ENCODE measurements around the gene PPP1R3E. TPM values are rescaled to one million over a fixed set of nuclear protein-coding genes. Genes with fewer than 3 reads are reported as not detected.

The PPP1R3E gene
- total RNA-seq, 1 experiment from 2014 or later: 3.9 TPM

- no peak overlapping the region for H2BK15ac ChIP-seq (ENCODE audit: low read depth, low read length)
- peaks cover 21% of the 10 kb centered on the region for H3K23me2 ChIP-seq (ENCODE audit: insufficient read length, low read depth, low read length, poor library complexity, severe bottlenecking)
- H2BK20ac ChIP-seq (ENCODE audit: low read depth, low read length, poor library complexity, severe bottlenecking): no peak overlapping the region
- no peak overlapping the region for H2BK5ac ChIP-seq (ENCODE audit: insufficient read length, low read length)
- no peaks in the 10 kb centered on the region for H3K79me1 ChIP-seq (ENCODE audit: insufficient read depth, low read depth, low read length, poor library complexity, severe bottlenecking)
- no peak overlapping the region for H3K23ac ChIP-seq (ENCODE audit: insufficient read length, low read depth, low read length)
- Mint-ChIP-seq H3K9me3 (no peaks in the 10 kb centered on the region), H3K4me1 (peaks cover 16 to 24% of the 10 kb centered on the region in 2 experiments), H3K36me3 (ENCODE audit: insufficient read depth in 1 of 3, low read depth in 3 of 3) (peaks cover 0 to 10% (median 0%) of the 10 kb centered on the region in 3 experiments; a peak in 1 of 7 replicates), H3K27ac (peak overlapping the region in 2 of 3 experiments; percentile 40 to 78; a peak in 1 of 7 replicates), H3K27me3 (ENCODE audit: low read depth) (peaks cover 58% of the 10 kb centered on the region), H3K4me3 (peak overlapping the region; percentile 79 to 86)
- no peak overlapping the region for H4K91ac ChIP-seq (ENCODE audit: insufficient read length, low read depth, low read length)
- no peak overlapping the region for H3K56ac ChIP-seq (ENCODE audit: insufficient read length, low read depth, low read length)
- no peak overlapping the region for H3K4ac ChIP-seq (ENCODE audit: low read depth, low read length)
- no peak overlapping the region for H3T11ph ChIP-seq (ENCODE audit: low read length)
- WGBS (ENCODE audit: extremely low coverage, insufficient read length, low lambda C conversion rate): no CpG with 5 or more reads among the region's 25 CpGs
- peak overlapping the region; percentile 88 for H3K4me2 ChIP-seq (ENCODE audit: insufficient read depth, insufficient read length, low read length)
- no peak overlapping the region for H2BK120ac ChIP-seq (ENCODE audit: low read depth, low read length, poor library complexity, severe bottlenecking)
- H3K9ac ChIP-seq (ENCODE audit: extremely low read depth, insufficient read length, low read length): no peak overlapping the region
- no peak for TF ChIP-seq CTCF (conservative IDR thresholded peaks at IDR 0.05)
- H2BK12ac ChIP-seq (ENCODE audit: insufficient read length, low read depth, low read length): no peak overlapping the region
- H2AFZ ChIP-seq (ENCODE audit: low read length): no peak overlapping the region
- H3K4me1 ChIP-seq (ENCODE audit: insufficient read depth, low read length): no peaks in the 10 kb centered on the region
- no peak for DNase-seq
- no peaks in the 10 kb centered on the region for H3K79me2 ChIP-seq (ENCODE audit: insufficient read depth, low read length)
- H3K18ac ChIP-seq (ENCODE audit: insufficient read length, low read depth, low read length): peak overlapping the region; percentile 67
- H4K20me1 ChIP-seq (ENCODE audit: control insufficient read depth, insufficient read depth, insufficient read length): no peaks in the 10 kb centered on the region
- no peak overlapping the region for H3K14ac ChIP-seq (ENCODE audit: insufficient read depth, low read length)
- no peak overlapping the region for H2AK5ac ChIP-seq (ENCODE audit: insufficient read length, low read length)
- H4K8ac ChIP-seq (replicated peaks; ENCODE audit: insufficient read length, low read depth, low read length): no peak overlapping the region
- no peaks in the 10 kb centered on the region for H3K9me3 ChIP-seq (ENCODE audit: control insufficient read depth, low read depth, low read length)
- H4K5ac ChIP-seq (ENCODE audit: insufficient read length, low read depth, low read length): no peak overlapping the region
- peaks cover 8% of the 10 kb centered on the region; the same call in 1 of the 2 replicates for H3K27me3 ChIP-seq (ENCODE audit: insufficient read depth, low read length)
- no peak overlapping the region for H3K27ac ChIP-seq (ENCODE audit: insufficient read length, low read depth, low read length)
These were observed 730 bp downstream of the PPP1R3E start for GRCh38 chr14:23301969-23302289.

Measured in H9 (cell line).